Type B pancreatic cell (in vitro differentiated cells): Measurements from ENCODE around the gene DAND5. TPM values are rescaled to one million over a fixed set of nuclear protein-coding genes. Genes with fewer than 3 reads are reported as not detected.
"Not testable (repeated sequence)": the region's sequence is repeated elsewhere in the genome, so short reads cannot be mapped to it uniquely, and the experiment has no call there.

ENCODE experiments used
- DNase-seq: peaks from one replicate; pipeline ENCODE4 v3.0.0; 2021; ENCODE audit warnings: mixed read lengths; ENCODE audit not compliant: unreplicated experiment; ENCODE audit errors: extremely low spot score
- H3K27ac Mint-ChIP-seq: 2 replicates; pipeline ENCODE4 v1.8.0; 2021; ENCODE audit warnings: mild to moderate bottlenecking, mixed read lengths
- H3K27me3 Mint-ChIP-seq: 2 replicates; pipeline ENCODE4 v1.8.0; 2021; ENCODE audit warnings: mixed read lengths
- H3K36me3 Mint-ChIP-seq: 2 replicates; pipeline ENCODE4 v1.8.0; 2021; ENCODE audit warnings: mixed read lengths
- H3K4me1 Mint-ChIP-seq: one replicate; pipeline ENCODE4 v1.8.0; 2021; ENCODE audit warnings: mixed read lengths; ENCODE audit not compliant: unreplicated experiment
- H3K4me3 Mint-ChIP-seq: 2 replicates; pipeline ENCODE4 v1.8.0; 2021; ENCODE audit warnings: mild to moderate bottlenecking, mixed read lengths
- H3K9me3 Mint-ChIP-seq: 2 replicates; pipeline ENCODE4 v1.8.0; 2021; ENCODE audit warnings: mixed read lengths
- CTCF ChIP-seq: fragments of 200-600 bp; sonication (generic); conservative IDR thresholded peaks from 2 replicates; pipeline ENCODE4 v1.5.0; 2021; ENCODE audit warnings: antibody characterized with exemption, mild to moderate bottlenecking
- total RNA-seq: library from RNA; stranded (reverse); gene quantifications from 2 replicates; pipeline ENCODE4 v1.2.1, GENCODE V29; 2021; ENCODE audit warnings: low replicate concordance

DAND5 gene
- total RNA-seq, 1 donor from 2014 or later, result not detected

- peaks cover 13% of the 10 kb centered on the region for H3K36me3 Mint-ChIP-seq
- TF ChIP-seq CTCF, result no peak
- H3K4me1 Mint-ChIP-seq, result peaks cover 19% of the 10 kb centered on the region
- H3K27me3 Mint-ChIP-seq, result no peaks in the 10 kb centered on the region
- H3K4me3 Mint-ChIP-seq, result peak overlapping the region; percentile 88
- DNase-seq, result no peak
- H3K27ac Mint-ChIP-seq, result peak overlapping the region; percentile 77
- H3K9me3 Mint-ChIP-seq, result no peaks in the 10 kb centered on the region
Observed at GRCh38 chr19:12953799-12954611, 15.4 kb upstream of the DAND5 start.

- no peak for DNase-seq
- no peak for TF ChIP-seq CTCF
- Mint-ChIP-seq H3K4me3 (peak overlapping the region; percentile 88), H3K27me3 (no peaks in the 10 kb centered on the region), H3K4me1 (peaks cover 19% of the 10 kb centered on the region), H3K27ac (peak overlapping the region; percentile 77), H3K36me3 (peaks cover 13% of the 10 kb centered on the region), H3K9me3 (no peaks in the 10 kb centered on the region)
Observed at GRCh38 chr19:12954612-12954962, 14.8 kb upstream of the DAND5 start.

DNA sequence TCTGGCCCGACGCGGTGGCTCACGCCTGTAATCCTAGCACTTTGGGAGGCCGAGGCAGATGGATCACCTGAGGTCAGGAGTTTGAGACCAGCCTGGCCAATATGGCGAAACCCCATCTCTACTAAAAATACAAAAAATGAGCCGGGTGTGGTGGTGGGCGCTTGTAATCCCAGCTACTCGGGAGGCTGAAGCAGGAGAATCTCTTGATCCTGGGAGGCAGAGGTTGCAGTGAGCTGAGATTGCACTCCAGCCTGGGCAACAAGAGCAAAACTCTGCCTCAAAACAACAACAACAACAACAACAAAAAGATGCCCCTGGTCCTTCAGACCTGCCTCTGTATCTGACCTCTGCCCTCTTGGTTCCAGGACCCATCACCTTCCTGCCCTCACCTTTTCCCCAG lies 13.8 kb upstream of the DAND5 start:
- Mint-ChIP-seq H3K4me1 (peaks cover 19% of the 10 kb centered on the region), H3K27ac (peak overlapping the region; percentile 66), H3K4me3 (peak overlapping the region; percentile 88)
- not testable (repeated sequence) for DNase-seq, H3K27me3 Mint-ChIP-seq, H3K36me3 Mint-ChIP-seq, H3K9me3 Mint-ChIP-seq

GRCh38 chr19:12955996-12956395 lies 13.4 kb upstream of the DAND5 start:
- Mint-ChIP-seq H3K36me3 (peaks cover 8% of the 10 kb centered on the region), H3K4me3 (peak overlapping the region; percentile 88), H3K9me3 (no peaks in the 10 kb centered on the region), H3K4me1 (peaks cover 19% of the 10 kb centered on the region), H3K27me3 (peaks cover 2% of the 10 kb centered on the region), H3K27ac (peak overlapping the region; percentile 66)
- no peak for TF ChIP-seq CTCF
- no peak for DNase-seq

DNA sequence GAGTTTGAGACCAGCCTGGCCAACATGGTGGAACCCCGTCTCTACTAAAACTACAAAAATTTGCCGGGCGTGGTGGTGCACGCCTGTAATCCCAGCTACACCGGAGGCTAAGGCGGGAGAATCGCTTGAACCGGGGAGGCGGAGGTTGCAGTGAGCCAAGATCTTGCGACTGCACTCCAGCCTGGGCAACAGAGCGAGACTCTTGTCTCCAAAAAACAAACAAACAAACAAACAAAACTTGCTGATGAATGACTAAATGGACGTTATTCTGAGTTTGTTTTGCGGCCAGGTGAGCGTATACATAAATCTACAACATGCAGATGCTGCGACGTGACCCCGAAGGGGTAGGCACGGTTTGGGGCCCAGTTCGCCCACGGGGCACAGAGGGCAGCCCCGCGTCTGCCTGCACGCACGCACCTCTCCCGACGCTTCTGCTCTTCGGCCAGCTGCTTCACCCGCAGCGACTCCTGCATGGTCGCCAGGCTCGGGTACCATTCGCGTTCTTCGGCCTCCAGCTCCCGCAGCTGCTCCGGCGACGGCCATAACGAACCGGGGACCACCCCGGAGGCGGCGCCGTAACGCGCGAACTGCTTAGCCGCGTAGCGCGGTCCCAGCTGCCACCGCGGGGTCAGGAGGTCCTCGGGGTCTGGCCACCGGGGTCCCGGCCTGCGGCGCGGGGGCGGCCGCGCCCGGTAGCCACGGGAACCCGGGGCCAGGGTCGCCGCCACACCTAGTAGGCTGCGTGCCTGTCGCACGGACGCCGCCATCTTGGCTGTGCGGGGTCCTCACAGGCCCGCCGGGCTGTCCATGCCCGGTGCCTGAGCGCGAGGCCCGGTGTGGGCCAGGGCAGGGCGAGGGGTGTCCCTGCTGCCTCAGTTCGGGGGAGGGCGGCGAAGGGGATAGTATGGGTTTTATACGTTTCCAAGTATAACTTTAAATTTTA lies 12.7 kb upstream of the DAND5 start, which contains the start of gene GADD45GIP1:
TSS of gene GADD45GIP1 (minus strand) at position 778 of the 943 bp plus-strand sequence. CDS start at position 767, 11 bp downstream.
- peak within 1 kb of the TSS; percentile 88 for H3K4me3 Mint-ChIP-seq
- H3K27ac Mint-ChIP-seq, result peak within 1 kb of the TSS; percentile 83
- H3K27me3 Mint-ChIP-seq, result peaks cover 2% of the 10 kb centered on the region
- peak; percentile 87 for DNase-seq
- H3K4me1 Mint-ChIP-seq, result peaks cover 19% of the 10 kb centered on the region
- no peaks in the 10 kb centered on the region for H3K9me3 Mint-ChIP-seq
- TF ChIP-seq CTCF, result no peak
- H3K36me3 Mint-ChIP-seq, result peaks cover 8% of the 10 kb centered on the region

GRCh38 chr19:12957389-12957952 lies 11.9 kb upstream of the DAND5 start:
- H3K4me1 Mint-ChIP-seq, result peaks cover 19% of the 10 kb centered on the region
- not testable (repeated sequence) for H3K27me3 Mint-ChIP-seq, H3K36me3 Mint-ChIP-seq, DNase-seq, H3K9me3 Mint-ChIP-seq
- peak overlapping the region; percentile 87 for H3K4me3 Mint-ChIP-seq
- H3K27ac Mint-ChIP-seq, result peak overlapping the region; percentile 83
